Motor neuron (in vitro differentiated cells): ENCODE results near the gene AHDC1. TPM values are rescaled to one million over a fixed set of nuclear protein-coding genes. Genes with fewer than 3 reads are reported as not detected.

Experiments
- ATAC-seq, 8 experiments: fragments of 200-7000 bp; cut with Tn5 transposase; replicated peaks in 6 of 8; 2 replicates each; pipeline ENCODE4 v1.8.0; 2021; ENCODE audit warnings: mild to moderate bottlenecking in 8 of 8, moderate library complexity in 8 of 8
- H3K27ac ChIP-seq, 2 donors: fragments of 250-450 bp; sonication (Bioruptor Pico); 2 replicates each; pipeline ENCODE4 v1.9.0; 2021; ENCODE audit warnings: antibody characterized with exemption in 2 of 2, mild to moderate bottlenecking in 2 of 2, moderate library complexity in 1 of 2
- H3K4me1 ChIP-seq, 2 donors: fragments of 250-450 bp; sonication (Bioruptor Pico); replicated peaks in 1 of 2; 2 replicates each; pipeline ENCODE4 v1.6.1; 2021; ENCODE audit warnings: antibody characterized with exemption in 2 of 2, mild to moderate bottlenecking in 2 of 2, moderate library complexity in 1 of 2
- H3K4me3 ChIP-seq, 5 donors: fragments of 250-450 bp; sonication (Bioruptor Pico); 2 replicates each; pipeline ENCODE4 v1.9.0; 2021; ENCODE audit warnings: antibody characterized with exemption in 5 of 5, mild to moderate bottlenecking in 5 of 5, moderate library complexity in 4 of 5
- WGBS, 10 experiments: fragments of 450-650 bp; shearing (Covaris generic); methylation state at CpG; one replicate each; pipeline ENCODE4 v1.0.0; 2022; 5-methylcytosine and 5-hydroxymethylcytosine counted together
- in situ Hi-C, 9 experiments: fragments of 400-800 bp; cut with MboI; loops; one replicate each; pipeline ENCODE4 v1.15.0; 2021; ENCODE audit warnings: low sequenced_read_pairs in 9 of 9, low pct_unique_long_range_greater_than_20kb in 2 of 9; ENCODE audit not compliant: unreplicated experiment in 9 of 9
- total RNA-seq, 8 experiments: library from RNA; unstranded; fragments of 300-600 nt; gene quantifications; 2 replicates each; pipeline versions ENCODE4 v1.2.3 to v1.2.4, GENCODE V29; 2022

AHDC1 gene, protein sequence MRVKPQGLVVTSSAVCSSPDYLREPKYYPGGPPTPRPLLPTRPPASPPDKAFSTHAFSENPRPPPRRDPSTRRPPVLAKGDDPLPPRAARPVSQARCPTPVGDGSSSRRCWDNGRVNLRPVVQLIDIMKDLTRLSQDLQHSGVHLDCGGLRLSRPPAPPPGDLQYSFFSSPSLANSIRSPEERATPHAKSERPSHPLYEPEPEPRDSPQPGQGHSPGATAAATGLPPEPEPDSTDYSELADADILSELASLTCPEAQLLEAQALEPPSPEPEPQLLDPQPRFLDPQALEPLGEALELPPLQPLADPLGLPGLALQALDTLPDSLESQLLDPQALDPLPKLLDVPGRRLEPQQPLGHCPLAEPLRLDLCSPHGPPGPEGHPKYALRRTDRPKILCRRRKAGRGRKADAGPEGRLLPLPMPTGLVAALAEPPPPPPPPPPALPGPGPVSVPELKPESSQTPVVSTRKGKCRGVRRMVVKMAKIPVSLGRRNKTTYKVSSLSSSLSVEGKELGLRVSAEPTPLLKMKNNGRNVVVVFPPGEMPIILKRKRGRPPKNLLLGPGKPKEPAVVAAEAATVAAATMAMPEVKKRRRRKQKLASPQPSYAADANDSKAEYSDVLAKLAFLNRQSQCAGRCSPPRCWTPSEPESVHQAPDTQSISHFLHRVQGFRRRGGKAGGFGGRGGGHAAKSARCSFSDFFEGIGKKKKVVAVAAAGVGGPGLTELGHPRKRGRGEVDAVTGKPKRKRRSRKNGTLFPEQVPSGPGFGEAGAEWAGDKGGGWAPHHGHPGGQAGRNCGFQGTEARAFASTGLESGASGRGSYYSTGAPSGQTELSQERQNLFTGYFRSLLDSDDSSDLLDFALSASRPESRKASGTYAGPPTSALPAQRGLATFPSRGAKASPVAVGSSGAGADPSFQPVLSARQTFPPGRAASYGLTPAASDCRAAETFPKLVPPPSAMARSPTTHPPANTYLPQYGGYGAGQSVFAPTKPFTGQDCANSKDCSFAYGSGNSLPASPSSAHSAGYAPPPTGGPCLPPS (N-terminal part only)
- total RNA-seq = 10 to 100 TPM in 7 of 8 experiments, 1 to 10 TPM in 1; 8.6 to 30.2 (median 14.4) TPM

DNA sequence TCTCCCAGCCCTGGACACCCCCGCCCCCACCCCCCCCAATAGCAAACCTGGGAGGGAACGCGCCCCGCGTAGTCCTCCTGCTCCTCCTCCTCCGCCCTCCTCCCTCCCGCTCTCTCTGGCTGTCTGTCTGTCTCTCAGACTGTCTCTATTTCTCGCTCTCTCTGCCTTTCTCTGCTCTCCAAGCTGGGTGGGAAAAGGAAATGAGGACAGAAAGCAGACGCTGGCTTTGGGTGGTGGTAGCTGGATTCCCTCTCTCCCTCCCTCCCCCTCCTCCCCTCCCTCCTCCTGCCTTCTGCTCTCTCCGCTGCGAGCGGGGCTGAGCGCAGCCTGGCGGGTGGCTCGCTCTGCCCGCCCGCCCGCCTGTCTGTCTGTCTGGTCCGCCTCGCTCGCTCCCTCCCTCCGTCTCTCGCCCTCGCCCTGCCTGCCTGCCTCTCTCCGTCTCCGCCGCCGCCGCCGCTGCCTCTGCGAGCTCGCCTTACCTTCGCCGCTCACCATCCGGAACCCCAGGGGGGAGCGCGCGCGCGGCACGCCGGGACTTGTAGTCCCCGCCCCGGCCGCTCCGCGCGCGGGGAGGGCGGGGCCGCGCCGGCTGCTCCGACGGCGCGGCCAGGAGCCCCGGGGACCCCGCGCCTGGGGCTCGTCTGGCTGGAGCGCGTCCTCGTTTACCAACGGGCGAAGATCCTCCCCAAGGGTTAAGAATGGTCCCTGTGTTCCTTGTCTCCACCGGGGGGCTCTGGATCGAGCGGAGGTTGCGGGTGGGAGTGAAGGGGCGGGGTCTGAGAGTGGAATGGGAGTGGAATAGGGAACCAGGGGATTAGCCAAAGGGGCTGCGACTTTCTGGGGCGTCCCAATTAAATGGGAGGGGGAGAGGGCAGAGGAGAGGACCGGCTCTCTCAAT is at the start of gene AHDC1:
Gene AHDC1, minus strand, starts transcription at position 464 of the 898 bp plus-strand sequence. CDS start 52,029 bp downstream, outside the sequence.
- 11 to 20% methylated on average over 7 to 12 of the region's 74 CpGs; no CpG with 5 or more reads in 8 of the 10 experiments for WGBS, 10 experiments
- peak; percentile 40 to 82 (median 52) for ATAC-seq
- H3K4me3 ChIP-seq = peak within 1 kb of the TSS; percentile 79 to 100 (median 100)
- peaks cover 42 to 58% of the 10 kb centered on the region in 2 donors for H3K4me1 ChIP-seq
- peak within 1 kb of the TSS; percentile 90 to 97 for H3K27ac ChIP-seq
- in situ Hi-C loops = loop anchor here in 7 of 9 experiments (10.0 to 25.0 kb wide), 5 partner anchors 209 to 567 kb away; partner anchors contain the start of genes GPR3 (in 4 of the 7), TMEM222 (in 3 of the 7) and CD164L2 (in 2 of the 7)

DNA sequence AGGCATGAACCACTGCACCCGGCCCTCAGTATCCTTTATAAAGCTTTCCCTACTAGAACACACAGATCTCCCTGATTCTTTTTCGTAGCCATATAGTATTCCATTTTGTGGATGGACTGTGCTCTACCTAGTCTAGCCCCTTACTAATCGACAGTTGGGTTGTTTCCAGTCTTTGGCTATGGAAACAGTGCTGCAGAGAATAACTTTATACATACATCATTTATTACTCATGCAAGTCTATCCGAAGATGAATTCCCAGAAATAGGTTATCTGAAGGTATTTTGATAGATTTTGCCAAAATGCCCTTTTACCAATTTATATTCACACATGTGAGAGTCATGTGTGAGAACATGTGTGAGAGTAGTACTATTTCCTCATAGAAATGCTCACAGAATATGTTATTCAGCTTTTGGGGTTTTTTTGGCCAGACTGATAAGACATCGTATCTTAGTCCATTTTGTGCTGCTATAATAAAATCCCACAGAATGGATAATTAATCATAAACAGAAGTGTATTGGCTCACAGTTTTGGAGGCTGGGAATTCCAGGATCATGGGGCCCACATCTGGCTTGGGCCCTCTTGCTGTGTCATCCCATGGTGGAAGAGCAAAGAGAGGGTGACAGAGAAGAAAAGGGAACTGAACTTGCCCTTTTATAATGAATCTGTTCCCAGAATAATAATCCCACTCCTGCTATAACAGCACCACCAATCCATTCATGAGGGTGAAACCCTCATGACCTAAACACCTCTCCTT is 48.3 kb upstream of the AHDC1 start:
- in situ Hi-C loops = loop anchor here in 1 of 9 experiments (25.0 kb wide), 1 partner anchor 340 kb away; the partner anchor contains the start of gene TMEM222
- Histone ChIP-seq H3K4me1 (peaks cover 22 to 29% of the 10 kb centered on the region in 2 donors), H3K27ac (no peak overlapping the region), H3K4me3 (no peak overlapping the region)
- ATAC-seq = no peak
- 61 to 100% (median 96%) methylated on average over 1 to 5 of the region's 5 CpGs; no CpG with 5 or more reads in 1 of the 10 experiments for WGBS, 10 experiments

DNA sequence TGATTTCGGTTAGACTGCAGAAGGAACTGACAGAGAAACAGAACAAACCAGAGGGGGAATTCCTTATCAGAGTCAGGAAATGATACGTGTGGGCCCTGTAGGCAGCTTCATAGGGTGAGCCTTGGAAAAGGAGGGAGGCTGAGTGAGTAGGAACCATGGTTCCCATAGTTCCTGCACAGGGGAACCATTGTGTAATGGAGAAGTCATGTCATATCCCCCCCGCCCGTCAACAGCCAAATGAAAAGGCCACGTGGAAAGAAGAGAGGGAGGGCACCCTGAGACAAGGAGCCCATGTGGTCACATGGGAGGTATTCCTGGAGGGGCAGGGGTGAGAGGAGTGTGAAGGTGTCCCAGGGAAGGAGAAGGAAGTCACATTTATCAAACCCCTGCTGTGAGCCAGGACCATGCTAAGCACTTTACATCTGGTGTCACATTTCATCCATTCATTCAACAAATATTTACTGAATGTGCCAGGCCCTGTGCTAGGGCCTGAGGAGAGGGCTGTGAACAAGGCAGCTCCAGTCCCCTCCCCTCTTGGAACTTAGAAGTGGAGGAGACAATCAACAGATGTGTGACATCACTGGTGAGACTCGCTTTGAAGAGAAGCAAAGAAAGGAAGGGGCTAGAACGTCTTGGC is 46.7 kb upstream of the AHDC1 start:
- peaks cover 18 to 23% of the 10 kb centered on the region in 2 donors for H3K4me1 ChIP-seq
- WGBS, 10 experiments = 0 to 57% (median 47%) methylated on average over 1 to 6 of the region's 7 CpGs; no CpG with 5 or more reads in 3 of the 10 experiments
- in situ Hi-C loops = loop anchor here in 1 of 9 experiments (25.0 kb wide), 1 partner anchor 338 kb away; the partner anchor contains the start of gene TMEM222
- H3K4me3 ChIP-seq = no peak overlapping the region
- peak; percentile 74 to 94 (median 86) for ATAC-seq
- no peak overlapping the region for H3K27ac ChIP-seq

DNA sequence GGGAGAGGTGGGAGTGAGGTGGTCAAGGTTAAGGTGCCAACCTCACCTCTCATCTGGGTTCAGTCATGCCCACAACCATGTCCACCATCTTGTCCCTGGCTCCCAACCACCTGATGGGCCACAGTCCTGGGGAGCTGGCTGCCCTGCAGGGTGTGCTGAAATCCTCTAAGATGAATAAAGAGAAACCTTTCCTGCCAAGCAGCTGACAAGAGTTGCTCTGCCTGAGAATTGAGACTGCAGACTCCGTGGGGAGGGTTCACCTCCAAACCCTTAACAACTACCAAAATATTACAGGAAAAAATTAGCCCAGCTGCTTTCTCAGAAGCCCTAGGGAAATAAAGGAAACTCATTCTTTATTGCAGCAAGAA is 46.2 kb upstream of the AHDC1 start:
- in situ Hi-C loops = loop anchor here in 1 of 9 experiments (25.0 kb wide), 1 partner anchor 338 kb away; the partner anchor contains the start of gene TMEM222
- peak in 2 of 8 experiments; percentile 12 for ATAC-seq
- Histone ChIP-seq H3K4me1 (peaks cover 13 to 18% of the 10 kb centered on the region in 2 donors), H3K4me3 (no peak overlapping the region), H3K27ac (no peak overlapping the region)
- WGBS, 10 experiments = 0 to 88% (median 70%) methylated on average over 1 of the region's 1 CpG; no CpG with 5 or more reads in 6 of the 10 experiments

DNA sequence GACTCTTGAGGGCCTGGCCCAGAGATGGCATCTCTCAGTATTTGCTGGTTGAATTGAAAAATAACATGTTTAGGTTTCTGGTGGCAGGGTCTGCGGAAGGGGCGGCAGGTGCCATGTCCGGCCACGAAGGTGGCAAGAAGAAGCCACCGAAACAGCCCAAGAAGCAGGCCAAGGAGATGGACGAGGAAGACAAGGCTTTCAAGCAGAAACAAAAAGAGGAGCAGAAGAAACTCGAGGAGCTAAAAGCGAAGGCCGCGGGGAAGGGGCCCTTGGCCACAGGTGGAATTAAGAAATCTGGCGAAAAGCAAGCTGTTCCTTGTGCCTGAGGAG is 45.3 kb upstream of the AHDC1 start:
- 80 to 100% (median 94%) methylated on average over 1 to 11 of the region's 11 CpGs; no CpG with 5 or more reads in 2 of the 10 experiments for WGBS, 10 experiments

DNA sequence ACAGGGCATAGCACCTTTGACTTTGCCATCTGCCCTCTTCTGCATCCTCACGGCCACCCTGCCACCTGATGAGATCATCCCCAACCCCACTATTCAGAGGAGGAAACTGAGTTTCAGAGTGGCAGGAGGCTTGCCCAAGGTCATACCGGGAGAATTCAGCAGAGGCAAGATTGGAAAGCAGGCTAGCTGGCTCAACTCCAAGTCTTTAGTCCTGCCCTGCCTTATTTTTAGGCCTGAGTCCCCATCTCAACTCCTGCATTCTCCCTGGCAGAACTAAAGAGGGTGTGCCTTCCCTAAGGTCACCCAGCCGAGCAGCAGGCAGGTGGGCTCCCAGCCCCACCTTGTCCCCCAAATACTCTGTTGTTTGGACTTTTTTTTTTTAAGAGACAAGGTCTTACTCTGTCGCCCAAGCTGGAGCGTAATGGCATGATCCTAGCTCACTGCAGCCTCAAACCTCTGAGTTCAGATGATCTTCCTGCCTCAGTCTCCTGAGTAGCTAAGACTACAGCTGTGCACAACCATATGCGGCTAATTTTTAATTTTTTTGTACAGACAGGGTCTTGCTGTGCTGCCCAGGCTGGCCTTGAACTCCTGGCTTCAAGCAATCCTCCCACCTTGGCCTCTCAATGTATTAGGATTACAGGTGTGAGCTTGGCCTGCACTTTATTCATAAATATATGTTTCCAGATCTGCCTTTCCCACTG is 44.8 kb upstream of the AHDC1 start:
- Histone ChIP-seq H3K4me1 (peaks cover 7 to 12% of the 10 kb centered on the region in 2 donors), H3K4me3 (no peak overlapping the region), H3K27ac (no peak overlapping the region)
- ATAC-seq = no peak
- in situ Hi-C loops = loop anchor here in 1 of 9 experiments (25.0 kb wide), 1 partner anchor 236 kb away; no protein-coding TSS in a partner anchor
- WGBS, 10 experiments = 40 to 100% (median 87%) methylated on average over 1 to 6 of the region's 6 CpGs; no CpG with 5 or more reads in 1 of the 10 experiments

More for the DNA sequence above, 45.3 kb upstream of the AHDC1 start:
- in situ Hi-C loops = loop anchor here in 1 of 9 experiments (25.0 kb wide), 1 partner anchor 237 kb away; no protein-coding TSS in a partner anchor
- no peak for ATAC-seq
- Histone ChIP-seq H3K27ac (no peak overlapping the region), H3K4me3 (no peak overlapping the region), H3K4me1 (peaks cover 7 to 12% of the 10 kb centered on the region in 2 donors)

DNA sequence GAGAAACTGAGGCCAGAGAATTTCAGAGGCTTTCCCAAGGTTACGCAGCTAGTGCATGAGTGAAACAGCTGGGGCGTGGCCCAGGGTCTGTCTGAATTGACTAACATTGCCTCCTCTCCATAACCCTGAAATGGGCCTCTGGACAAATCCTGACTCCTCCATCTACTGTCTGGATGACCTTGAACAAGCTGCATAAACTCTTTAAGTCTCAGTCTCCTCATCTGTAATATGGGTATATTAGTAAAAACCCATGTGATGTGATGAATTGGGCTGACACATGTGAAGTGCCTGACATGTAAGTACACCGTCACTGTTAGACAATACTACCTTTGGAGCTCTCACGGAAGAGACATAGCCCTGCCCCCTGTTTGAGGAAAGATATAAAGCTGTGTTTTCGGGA is 43.4 kb upstream of the AHDC1 start:
- H3K4me3 ChIP-seq = no peak overlapping the region
- in situ Hi-C loops = loop anchor here in 1 of 9 experiments (25.0 kb wide), 1 partner anchor 235 kb away; no protein-coding TSS in a partner anchor
- H3K4me1 ChIP-seq = peaks cover 7 to 12% of the 10 kb centered on the region in 2 donors
- 67 to 100% (median 91%) methylated on average over 2 to 5 of the region's 5 CpGs; no CpG with 5 or more reads in 2 of the 10 experiments for WGBS, 10 experiments
- ATAC-seq = no peak
- no peak overlapping the region for H3K27ac ChIP-seq

DNA sequence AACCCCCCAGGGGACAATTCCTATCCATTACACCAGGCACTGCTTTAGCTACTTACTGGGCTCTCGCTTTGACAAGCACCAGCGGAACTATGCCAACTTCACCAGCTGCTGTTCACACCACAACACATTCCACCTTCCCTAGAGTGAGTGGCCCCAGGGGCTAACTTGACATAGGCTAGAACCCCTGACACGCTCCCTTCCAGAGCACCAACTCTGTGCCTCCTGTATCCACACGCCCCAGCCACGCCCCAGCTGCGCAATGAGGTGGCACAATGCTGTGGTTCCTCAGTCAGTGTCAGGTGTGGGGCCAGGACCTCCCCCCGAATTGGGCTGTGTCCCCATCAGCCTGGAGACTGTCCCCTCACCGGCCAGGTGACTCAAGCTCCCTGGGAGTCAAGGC is 42.7 kb upstream of the AHDC1 start:
- H3K4me1 ChIP-seq = peaks cover 7 to 12% of the 10 kb centered on the region in 2 donors
- WGBS, 10 experiments = 71 to 100% (median 80%) methylated on average over 2 to 7 of the region's 8 CpGs; no CpG with 5 or more reads in 6 of the 10 experiments
- no peak for ATAC-seq
- no peak overlapping the region for H3K27ac ChIP-seq
- in situ Hi-C loops = loop anchor here in 1 of 9 experiments (25.0 kb wide), 1 partner anchor 234 kb away; no protein-coding TSS in a partner anchor
- no peak overlapping the region for H3K4me3 ChIP-seq

DNA sequence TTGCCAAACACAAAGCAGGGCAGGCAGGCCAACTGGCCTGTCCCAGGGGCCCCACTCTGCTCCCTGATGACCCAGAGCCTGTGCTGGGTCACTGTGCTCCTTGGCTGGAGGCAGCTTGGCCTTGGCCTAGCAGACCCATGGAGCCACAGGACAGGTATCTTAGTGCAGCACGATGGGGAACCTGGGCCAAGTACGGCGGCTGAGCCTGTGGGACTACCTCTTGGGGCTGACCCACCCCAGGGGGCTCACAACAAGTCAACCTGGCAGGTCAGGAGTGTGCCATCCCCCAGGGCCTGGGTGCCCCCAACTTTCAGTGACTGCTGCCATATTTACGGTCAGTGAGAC is 41.1 kb upstream of the AHDC1 start:
- 86 to 93% (median 89%) methylated on average over 3 of the region's 4 CpGs; no CpG with 5 or more reads in 7 of the 10 experiments for WGBS, 10 experiments
- in situ Hi-C loops = loop anchor here in 1 of 9 experiments (25.0 kb wide), 1 partner anchor 233 kb away; no protein-coding TSS in a partner anchor
- ATAC-seq = peak in 1 of 8 experiments; percentile 15
- peaks cover 0 to 1% of the 10 kb centered on the region in 2 donors for H3K4me1 ChIP-seq
- no peak overlapping the region for H3K27ac ChIP-seq
- H3K4me3 ChIP-seq = no peak overlapping the region

DNA sequence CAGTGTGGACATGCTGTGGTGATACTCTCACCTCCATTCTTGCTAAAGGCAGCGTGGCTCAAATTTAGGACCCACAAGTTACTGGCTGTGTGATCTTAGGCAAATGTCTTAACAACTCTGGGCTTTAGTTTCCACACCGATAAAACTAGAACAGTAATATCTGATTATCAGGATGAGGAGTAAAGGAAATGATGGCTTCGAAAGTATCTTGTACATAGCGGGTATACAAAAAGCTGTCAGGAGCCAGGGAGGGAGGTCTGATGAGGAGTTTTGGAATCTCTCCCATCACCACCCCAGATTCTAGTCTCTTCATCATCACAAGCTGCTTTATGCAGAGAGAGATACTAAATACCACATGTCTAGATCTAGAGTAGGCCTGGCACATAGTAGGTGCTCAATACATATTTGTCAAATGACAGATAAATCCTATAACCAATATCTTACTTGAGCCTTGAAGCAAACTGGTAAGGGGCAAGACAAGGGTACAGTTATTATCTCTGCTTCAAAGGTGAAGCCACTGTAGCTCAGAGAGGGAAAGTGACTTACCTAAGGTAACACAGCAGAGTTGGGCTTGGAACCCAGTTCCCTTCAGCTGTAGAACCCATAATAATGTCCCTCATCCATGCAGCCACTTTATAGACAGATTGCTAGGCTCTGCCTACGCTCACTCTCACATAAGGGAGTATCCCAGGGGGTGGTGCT is 40.6 kb upstream of the AHDC1 start:
- in situ Hi-C loops = loop anchor here in 1 of 9 experiments (25.0 kb wide), 1 partner anchor 232 kb away; no protein-coding TSS in a partner anchor
- Histone ChIP-seq H3K4me3 (no peak overlapping the region), H3K4me1 (no peaks in the 10 kb centered on the region), H3K27ac (no peak overlapping the region)
- ATAC-seq = no peak
- WGBS, 10 experiments = 80 to 93% (median 84%) methylated on average over 1 to 5 of the region's 5 CpGs
